GM18868 (cell line): Measurements from ENCODE around the gene CTDSPL.
A peak's percentile ranks its signal among the peaks of the same experiment; 100 is the strongest.
"Not testable (repeated sequence)": the region's sequence is repeated elsewhere in the genome, so short reads cannot be mapped to it uniquely, and the experiment has no call there.

Experiments
- ATAC-seq: cut with Tn5 transposase; IDR thresholded peaks from one replicate; pipeline ENCODE4 v1.9.1; 2021; ENCODE audit warnings: mild to moderate bottlenecking, moderate library complexity; ENCODE audit not compliant: unreplicated experiment

Gene CTDSPL

DNA sequence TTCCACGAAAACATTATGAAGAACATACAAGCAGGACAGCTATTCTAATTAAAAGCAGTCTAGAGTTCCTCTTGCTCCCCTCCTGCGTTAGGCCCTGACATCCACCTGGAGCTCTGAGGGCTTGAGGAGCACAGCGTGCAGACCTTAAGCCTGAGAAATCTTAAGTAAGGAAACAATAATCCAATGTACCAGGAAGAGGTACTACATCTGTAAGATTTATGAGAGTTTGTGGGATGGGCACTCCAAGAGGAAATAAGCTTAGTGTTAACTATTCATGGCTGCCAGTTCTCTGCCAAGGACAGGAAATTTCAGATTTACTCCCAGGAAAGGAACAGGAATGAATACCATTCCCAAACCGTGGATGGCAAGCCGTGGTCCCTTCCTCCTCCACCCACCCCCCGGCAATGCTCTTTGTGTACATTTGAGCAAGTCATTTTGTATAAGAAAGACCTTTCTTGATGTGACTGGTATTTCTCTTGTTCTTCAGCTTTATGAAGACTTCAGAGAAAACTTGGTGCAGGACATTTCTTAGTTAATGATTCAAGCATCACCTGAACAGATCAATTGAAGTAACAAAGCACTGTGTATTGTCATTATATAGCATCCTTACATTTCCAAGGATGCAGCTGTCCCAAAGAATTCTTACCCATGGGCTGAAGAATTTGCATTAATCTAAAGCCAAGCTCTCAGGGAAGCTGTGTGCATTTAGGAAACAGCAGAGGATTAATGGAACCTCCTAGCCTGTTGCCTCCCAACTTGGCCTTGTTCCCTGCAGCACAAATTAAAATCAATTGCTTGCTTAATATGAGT lies 100.1 kb downstream of the CTDSPL start:
- no peak for ATAC-seq

DNA sequence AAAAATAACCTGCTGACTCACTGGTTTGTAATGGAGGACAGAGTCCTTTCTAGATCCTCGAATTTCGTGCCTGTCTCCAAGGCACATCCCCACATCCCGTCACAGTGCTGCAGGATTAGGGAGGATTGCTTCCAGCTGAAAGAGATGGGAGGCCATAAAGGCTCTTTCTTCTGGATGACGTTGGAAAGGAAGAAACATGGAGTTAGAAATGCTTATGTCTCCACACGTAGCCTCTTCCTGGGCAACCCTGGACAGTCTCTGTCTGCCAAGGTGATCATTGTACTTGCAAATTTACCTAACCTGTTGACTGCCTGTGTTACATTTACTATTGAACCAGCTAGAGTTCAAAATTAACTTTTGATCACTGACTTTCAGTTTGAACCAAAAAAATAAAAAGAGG lies 101.3 kb downstream of the CTDSPL start:
- ATAC-seq: no peak

DNA sequence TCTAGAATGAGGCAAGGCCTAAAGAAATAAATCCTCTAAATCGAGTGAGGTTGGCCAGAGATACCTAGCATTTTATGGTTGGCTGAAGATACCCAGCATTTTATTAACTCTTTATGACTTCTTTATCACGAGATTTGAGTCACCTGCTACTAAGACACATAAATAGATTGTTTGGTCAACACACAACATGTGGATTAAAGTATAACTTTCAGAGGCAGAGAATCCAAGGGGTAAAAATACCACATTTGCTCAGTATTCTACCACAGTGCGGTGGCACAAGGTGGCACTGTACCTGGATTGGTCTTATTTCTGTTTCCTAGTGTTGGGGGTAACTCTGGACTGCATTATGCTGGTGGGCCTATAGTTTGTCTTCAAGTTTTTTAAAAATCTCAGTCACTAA lies 102.0 kb downstream of the CTDSPL start:
- no peak for ATAC-seq

DNA sequence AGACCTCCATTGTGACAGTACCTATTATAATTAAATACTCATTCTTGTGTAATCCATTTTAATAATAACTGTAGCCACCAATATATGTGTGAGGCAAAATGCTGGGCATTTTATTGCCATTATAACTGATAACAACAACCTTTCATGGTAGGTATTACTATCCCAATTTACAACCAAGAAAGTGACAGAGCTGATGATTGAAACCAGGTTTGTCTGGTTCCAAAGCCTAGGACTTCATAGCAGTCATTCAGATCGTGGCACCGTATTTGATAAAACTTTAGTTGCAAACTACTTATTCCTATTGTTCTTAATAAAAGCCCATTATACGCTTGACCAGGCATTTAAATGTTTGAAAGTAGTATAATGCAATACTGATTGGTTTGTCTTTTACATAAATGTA lies 102.5 kb downstream of the CTDSPL start:
- no peak for ATAC-seq

DNA sequence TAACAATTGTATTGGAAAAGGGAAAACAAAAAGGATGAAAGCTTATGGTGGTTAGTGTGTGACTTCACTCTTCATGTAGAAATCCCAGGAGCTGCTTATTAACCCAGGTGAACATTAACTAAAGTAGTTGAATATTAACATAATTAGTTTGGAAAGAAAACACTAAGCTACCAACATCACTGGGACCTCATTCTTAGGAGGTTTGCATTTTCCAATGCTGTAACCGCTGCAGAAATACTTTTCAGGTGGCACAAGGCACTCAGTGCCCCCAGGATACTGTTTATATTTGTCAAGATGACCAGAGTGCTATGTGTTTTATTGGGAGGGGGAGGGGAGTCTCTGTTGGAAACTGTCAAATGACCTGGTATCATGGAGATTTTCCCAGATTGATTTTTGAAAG lies 103.0 kb downstream of the CTDSPL start:
- ATAC-seq: no peak

DNA sequence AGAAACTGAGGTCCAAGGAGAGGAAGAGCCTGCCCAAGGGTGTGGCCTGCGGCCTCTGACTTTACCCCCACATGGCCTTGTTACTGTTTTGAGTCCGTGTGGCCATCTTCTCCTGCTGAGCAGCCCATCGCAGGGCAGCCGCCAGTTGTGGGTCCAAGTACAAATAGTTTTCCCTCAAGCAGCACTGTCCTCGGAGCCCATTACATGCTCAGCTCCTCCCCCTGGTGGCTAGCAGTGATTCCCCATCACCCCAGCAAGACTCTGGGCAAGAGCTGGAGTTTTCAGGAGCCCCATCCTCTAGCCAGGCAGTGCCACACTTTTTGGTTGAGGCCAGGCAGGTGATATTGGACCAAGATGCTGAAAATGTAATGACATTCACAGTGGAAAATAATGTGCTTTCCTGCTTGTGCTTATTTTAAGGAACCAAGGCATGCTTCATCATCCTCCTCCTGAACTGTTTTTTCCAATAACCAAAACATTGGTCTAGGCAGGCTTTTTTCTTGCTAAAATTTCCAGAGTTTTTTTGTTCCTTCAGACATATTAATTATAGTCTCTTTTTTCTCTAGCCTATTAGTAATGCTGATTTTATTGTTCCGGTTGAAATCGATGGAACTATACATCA lies 105.7 kb downstream of the CTDSPL start:
- ATAC-seq: peak; percentile 83

DNA sequence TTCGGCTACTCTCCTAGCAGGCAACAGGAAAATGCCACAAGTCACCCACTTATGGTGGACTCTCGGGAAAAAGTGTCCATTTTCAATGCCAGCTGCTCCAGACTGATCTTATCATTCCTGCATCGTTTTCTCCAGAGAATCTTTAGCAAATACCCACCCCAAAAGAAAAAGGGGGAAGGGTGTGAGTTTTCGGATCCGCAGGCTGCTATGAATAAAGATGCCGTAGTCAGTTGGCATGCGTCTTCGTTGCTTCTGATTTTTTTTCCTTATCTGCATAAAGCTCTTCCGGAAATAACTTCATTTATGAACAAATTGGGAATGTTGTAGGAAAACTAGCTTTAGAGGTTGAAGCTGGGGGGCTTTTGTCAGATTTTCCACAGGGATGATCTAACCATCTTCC lies 106.5 kb downstream of the CTDSPL start:
- ATAC-seq: no peak

DNA sequence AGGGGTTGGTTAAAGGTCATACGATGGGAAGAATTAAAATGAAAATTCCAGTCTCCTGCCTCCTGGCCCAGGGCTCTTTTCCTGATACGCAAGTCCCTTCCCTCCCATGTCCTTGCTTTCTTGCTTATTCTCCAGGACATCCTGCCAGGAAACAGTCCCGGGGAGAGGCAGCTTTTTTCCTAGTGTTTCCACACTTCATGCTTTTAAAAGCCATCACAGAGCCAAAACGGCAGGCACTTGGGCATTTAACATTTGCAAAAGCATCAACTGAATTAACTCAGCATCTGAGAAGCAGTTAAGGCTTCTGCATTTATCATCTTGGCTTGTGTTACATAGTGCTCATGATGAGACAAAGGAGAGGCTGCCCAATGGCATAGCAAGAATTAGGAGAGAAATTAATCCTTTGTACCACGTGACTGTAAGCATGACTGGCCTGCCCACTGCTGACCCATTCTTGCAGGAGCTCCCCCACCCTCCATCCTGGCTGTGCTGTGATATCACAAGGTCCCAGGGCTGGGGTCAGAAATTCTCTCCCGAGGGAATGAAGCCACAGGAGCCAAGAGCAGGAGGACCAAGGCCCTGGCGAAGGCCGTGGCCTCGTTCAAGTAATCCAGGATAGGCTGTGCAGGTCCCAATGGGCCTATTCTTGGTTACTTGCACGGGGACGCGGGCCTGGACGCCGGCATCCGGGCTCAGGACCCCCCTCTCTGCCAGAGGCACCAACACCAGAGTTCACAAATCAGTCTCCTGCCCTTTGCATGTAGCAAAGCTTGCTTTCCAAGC lies 107.3 kb downstream of the CTDSPL start:
- ATAC-seq: no peak

DNA sequence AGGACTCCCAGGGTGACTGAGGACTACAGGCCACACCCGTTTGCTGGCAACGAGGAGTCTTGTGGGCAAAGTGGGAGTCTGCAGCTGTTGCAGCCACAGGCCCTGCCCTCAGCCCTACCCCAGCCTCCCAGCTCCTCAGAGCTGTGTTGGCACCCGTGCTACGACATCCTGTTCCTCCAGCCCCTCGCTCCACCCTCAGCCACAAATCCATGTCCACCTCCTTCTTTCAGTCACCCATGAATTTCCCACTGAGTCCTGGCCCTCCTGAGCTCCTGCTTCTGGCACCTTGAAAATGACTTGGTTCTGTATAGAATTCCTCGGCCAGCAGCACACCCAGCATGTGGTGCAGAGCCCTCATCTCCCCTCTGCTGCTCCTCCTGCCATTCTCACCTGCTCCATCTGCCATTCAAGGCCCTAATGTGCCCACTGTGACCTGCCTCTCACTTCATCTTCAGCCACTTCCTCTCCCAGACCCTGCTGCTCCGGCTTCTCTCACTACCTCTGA lies 108.0 kb downstream of the CTDSPL start:
- no peak for ATAC-seq

DNA sequence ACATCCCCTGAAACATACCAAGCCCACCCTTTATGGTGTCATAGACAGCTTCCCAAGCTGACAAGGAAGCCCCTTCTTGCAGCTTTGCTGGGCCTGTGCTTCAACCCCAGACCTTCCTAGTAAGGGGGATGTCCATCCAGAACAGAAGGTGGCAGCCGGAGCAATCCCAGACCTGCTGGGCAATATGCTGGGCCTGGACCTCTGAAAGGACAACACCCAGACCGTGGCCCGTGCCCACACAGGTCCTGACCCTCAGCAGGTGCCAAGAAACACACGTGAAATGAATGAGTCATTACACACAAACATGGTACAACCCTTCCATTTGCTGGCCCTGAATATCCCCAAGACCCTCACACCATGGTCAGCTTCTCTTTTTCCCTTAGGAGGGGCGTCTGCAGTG lies 109.1 kb downstream of the CTDSPL start:
- no peak for ATAC-seq

DNA sequence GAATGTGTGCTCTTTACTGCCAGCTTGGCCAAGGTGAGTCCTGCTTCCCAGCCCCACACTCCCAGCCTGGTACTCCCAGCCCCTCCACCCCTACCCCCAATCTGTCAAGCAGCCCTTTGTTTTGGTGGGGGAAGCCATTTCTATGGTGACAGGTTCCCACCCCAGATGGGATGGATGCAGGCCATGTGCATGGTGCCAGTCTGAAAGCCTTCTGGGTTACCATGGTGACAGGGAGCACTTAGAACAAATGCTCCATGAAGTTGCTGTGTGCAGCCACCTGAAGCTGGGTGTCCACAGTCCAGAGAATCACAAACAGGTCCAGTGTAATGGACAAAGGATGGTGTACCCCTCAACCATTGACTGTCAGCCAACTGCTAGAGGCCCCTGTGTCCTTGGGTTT lies 109.8 kb downstream of the CTDSPL start:
- no peak for ATAC-seq

DNA sequence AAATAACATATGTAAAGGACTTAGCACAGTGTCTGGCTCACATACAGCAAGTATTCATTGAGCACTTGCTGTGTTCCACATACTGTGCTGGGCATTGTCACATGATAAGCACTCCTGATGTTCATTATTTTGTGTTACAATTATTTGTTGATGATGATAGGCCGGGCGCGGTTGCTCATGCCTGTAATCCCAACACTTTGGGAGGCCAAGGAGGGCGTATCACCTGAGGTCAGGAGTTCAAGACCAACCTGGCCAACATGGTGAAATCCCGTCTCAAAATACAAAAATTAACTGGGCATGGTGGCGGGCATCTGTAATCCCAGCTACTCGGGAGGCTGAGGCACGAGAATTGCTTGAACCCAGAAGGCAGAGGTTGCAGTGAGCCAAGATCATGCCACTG lies 110.4 kb downstream of the CTDSPL start:
- ATAC-seq: not testable (repeated sequence)

DNA sequence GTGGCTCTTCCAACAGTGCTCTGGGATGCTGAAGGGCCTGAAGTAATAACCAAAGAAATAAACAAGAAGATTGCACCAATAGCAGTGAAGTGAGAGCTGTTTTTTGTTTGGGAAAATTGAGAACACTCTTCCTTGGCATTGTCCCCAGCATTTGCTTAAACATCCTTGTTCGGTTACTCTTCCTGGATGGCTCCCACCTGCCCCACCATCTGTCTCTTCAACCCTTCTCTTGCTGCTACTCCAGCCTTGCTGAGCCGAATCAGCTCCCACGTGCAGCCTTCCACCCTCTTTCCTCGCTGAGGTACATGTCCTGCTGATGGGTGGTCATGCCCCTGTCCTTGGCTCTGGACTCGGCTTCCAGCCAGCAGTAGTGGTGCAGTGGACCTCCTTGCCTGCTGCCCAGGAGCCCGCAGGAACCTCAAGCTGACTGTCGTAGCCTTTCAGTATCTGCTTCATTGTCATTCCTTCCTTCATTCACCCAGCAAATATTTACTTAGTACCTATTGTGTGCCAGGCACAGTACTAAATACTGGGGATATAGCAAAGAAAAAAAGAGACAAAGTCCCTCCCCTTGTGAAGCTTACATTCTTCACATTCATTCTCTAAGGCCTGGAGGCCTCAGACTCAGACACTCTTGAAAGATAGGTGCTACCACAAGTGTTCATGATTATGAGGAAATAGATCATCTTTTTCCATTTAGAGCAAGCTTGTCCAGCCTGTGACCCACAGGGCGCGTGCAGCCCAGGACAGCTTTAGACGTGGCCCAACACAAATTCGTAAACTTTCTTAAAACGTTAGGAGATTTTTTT lies 111.8 kb downstream of the CTDSPL start:
- ATAC-seq: no peak

DNA sequence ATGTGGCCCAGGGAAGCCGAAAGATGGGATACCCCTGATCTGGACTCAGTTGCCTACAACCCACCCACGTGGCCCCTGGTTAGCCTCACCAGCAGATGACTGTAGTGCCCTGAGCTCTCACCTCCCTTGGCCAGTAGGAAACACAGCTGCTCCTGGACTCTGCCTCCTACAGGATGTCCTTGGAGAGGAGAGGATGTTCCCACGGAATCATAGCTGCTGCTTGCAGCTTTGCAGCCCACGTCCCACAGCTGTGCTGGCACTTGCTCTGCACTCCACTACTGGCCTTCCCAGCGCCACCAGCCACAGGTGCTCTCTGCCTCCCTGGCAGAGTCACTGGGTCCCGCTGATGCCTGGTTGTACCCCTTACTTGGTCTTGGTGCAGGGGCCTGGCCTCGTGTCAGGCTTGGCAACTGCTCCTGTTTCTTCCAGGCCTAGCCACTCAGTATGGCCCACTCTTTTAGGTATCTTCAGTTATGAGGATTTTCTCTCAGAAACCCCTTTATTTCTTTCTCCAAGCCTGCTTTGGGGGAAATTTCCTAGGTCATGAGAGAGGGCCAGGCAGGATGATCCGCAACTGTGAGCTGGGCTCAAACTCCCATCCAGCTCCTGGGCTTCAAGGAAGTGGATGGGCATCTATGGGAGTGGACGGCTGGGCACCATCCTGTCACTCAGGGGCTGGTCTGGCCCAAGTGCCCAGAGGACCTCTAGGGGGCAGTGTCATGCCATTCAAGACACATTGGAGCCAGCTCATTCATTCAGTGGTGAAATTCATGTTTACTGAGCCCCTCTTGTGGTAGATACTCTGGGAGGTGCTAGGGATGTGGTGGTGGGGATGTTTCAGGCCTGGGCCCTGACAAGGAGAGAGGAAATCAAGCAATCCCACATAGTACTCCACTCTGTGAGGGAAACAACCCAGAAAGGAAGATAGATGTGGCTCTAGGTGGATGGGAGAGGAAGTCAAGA lies 112.7 kb downstream of the CTDSPL start:
- peak; percentile 88 for ATAC-seq

DNA sequence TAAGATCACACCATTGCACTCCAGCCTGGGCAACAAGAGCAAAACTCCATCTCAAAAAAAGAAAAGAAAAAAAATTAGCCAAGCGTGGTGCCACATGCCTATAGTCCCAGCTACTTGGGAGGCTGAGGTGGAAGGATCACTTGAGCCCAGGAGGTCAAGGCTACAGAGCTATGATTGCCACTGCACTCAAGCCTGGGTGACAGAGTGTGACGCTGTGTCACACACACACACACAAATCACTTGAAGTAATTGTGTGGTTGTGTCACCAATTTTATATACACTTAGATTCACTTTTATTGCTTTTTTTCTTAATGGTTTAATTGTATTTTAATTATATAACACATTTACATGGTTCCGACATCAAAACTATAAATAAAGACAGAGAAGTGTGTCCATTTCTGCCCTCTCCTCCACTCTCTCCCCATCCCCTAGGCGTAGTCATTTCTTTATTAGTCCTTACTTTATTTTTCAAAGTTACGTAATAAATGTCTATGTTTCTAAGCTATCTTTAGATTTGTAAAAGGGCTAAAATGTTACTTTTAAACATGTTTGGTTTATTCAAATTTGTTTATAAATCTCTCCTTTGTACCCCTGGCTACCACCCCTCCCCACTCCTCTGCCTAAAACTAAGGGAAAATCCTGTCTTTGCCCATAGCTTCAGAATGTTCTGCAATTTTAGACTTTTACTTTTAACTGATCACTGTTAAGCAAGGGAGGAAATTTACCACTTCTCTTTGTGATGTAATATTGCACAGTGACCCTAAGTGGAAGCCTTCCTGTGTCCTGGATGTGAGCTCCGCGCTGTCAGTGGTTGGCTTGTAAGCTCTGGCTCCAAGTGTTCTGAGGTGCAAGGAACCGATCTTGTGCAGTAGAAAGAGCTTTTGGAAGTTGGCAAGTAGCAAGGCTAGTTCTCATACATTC lies 118.1 kb downstream of the CTDSPL start:
- ATAC-seq: no peak

DNA sequence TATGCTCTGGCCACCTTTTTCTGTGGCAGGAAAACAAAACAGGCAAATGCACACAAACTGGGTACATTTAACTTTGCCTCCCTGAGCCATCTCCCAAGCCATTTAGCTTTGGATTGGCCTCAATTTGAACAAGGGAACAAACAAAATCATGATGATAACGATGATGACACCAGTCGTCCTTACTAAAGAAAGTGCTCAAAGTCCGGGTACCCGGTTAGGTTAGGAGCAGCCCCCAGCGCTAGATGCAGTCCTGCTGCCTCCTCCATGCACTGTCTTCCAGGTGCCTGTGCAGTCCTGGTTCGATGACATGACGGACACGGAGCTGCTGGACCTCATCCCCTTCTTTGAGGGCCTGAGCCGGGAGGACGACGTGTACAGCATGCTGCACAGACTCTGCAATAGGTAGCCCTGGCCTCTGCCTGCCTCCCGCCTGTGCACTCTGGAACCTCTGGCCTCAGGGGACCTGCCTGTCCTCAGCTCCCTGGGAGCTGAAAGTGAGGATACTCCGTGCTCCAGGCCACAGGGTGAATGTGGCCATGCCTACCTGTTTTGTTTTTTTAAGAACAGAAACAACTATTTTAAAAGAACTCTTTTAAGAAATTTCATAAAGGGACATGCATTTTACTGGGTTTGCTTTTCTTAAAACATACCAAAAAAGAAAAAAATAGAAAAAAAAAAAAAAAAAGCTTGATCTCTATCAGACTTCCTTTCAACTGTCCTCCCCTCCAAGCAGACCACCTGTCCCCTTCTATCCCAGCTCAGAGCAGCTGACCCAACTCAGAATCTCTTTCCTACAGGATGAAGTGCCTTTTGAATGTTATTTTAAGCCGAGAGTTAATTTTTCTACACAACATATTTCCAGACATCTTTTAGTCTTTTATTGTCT lies 119.0 kb downstream of the CTDSPL start:
- no peak for ATAC-seq

DNA sequence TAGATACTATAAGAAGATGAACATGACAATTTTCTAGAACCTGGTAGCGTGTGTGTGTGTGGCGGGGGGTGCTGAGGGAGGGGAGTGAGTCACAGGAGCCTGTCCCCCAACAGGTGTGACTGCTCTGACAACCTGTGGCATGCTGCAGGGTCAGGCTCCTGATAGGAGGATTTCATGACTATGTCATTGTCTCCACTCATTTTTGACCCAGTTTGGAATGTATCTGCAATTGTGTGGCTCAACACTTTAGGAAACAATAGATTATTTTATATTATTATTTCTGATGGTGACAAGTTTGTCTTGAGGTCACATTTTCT lies 119.6 kb downstream of the CTDSPL start:
- no peak for ATAC-seq

DNA sequence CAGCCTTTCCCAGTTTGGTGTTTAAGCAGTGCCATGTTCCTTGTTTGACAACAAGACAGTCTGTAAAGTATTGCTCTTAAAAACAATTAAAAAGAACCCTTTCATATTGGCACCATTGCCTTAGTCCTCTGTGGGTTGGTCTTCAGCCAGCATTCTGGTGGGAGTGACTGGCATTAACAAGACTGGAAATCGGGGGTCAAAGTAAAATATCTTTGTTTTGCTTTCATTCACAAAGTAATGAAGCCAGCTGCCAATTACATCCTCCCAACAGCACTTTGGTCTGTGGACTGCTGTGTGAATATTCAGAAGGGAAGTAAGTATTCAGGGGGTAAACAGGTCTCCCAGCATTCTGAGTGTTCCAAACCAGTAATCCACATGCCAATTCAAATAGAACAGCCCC lies 120.7 kb downstream of the CTDSPL start:
- ATAC-seq: no peak
